HG02798 (cell line): ENCODE data around the gene INPP5J.

Experiments
- ATAC-seq: cut with Tn5 transposase; IDR thresholded peaks from one replicate; pipeline ENCODE4 v1.9.1; 2021; ENCODE audit warnings: mild to moderate bottlenecking; ENCODE audit not compliant: unreplicated experiment, poor library complexity

Gene INPP5J

DNA sequence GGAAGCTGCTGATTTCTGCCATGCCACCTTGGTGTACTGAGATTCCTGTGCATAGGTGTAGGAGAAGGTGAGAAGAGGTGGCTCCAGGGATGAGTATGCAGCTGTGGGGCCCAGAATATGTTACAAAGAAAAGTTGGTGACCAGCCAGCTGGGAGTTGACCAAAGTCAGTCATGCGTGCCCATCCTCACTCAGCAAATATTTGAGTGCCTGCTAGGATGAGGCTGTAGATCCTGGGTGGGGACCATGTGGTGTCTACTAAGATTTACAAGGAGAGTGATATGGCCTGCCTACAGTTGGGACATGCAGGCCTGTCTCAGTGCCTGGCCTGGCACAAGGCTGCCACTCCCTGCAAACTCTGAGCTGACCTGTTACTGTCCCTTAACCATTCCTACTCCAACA, 56.6 kb downstream of the INPP5J start:
- ATAC-seq: no peak

DNA sequence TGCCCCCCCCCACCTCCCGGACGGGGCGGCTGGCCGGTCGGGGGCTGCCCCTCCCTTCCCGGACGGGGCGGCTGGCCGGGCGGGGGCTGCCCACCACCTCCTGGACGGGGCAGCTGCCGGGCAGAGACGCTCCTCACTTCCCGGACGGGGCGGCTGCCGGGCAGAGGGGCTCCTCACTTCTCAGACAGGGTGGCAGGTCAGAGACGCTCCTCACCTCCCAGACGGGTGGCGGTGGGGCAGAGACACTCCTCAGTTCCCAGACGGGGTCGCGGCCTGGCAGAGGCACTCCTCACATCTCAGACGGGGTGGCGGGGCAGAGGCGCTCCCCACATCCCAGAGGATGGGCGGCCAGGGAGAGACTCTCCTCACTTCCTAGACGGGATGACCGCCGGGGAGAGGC, 61.2 kb downstream of the INPP5J start:
- ATAC-seq: no peak
